Measurements from ENCODE around the gene IL7R.
"Not testable (repeated sequence)": the region's sequence is repeated elsewhere in the genome, so short reads cannot be mapped to it uniquely, and the experiment has no call there.

Gene IL7R

GRCh38 chr5:35838370-35839042 is 18.2 kb upstream of the IL7R start:
- peak; percentile 50 for DNase-seq (ENCODE audit: low read depth)

DNA sequence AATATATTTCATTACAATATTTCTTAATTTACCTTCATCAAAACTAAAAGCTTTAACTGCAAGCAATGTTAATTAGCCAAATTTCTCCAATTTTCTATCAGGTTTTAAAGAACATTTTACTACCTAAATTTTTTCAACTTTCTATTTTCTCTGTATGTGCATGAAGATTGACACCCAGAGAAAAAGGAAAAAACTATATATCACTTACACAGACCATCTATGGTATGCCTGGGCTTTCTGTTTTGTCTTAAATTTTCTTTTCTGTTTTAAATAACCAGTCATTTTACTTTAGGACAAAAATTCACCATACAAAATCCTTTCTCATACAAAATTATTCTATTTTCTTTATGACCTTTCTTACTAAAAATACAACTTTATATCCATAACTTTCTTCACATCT is 13.8 kb upstream of the IL7R start:
- DNase-seq (ENCODE audit: low read depth), result no peak

- DNase-seq (ENCODE audit: low read depth), result not testable (repeated sequence)
Measured at GRCh38 chr5:35845508-35845907, 11.2 kb upstream of the IL7R start.

DNA sequence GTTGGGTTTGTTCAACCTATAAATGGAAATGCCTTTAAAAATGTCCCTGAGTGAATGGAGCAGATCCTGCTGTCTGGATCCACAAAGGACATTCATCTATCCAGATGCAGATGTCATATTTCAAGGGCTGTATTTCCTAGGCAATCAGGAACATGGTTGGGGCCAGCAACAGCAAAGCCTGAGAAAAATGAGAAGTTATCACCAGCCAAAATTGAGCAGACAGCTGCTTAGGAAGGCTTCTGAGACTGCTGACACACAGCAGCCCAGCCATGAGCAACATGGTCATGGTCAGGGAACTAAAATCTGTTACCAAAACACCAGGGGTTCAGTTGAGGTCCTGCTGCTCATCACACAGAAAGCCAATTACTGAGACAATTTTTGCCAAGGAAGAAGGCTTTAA is 9.2 kb upstream of the IL7R start:
- no peak for DNase-seq (ENCODE audit: low read depth)

GRCh38 chr5:35847961-35848360 is 8.7 kb upstream of the IL7R start:
- no peak for DNase-seq (ENCODE audit: low read depth)

DNA sequence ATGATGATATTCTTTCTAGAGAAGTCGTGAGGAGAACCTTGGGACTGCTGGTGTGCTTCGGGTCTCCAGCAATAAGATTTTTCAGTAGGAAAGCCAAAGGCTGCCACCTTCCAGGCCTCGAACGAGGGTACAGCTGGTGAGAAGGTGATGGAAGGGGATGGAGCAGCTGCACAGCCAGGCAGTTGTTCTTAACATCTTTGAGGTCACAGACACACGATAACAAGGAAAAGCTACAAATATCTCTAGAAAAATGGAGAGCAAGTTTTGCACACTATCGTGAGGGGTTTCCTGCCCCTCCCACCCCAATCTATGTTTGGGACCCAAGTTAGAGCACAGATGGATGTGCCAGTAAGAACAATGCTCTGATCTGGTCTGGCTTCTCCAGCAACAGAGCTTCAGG is 6.8 kb upstream of the IL7R start:
- DNase-seq (ENCODE audit: low read depth), result no peak

GRCh38 chr5:35850967-35851680 is 5.6 kb upstream of the IL7R start:
- DNase-seq (ENCODE audit: low read depth), result peak; percentile 51

GRCh38 chr5:35852084-35852734 is 4.5 kb upstream of the IL7R start:
- DNase-seq (ENCODE audit: low read depth), result peak; percentile 61

DNA sequence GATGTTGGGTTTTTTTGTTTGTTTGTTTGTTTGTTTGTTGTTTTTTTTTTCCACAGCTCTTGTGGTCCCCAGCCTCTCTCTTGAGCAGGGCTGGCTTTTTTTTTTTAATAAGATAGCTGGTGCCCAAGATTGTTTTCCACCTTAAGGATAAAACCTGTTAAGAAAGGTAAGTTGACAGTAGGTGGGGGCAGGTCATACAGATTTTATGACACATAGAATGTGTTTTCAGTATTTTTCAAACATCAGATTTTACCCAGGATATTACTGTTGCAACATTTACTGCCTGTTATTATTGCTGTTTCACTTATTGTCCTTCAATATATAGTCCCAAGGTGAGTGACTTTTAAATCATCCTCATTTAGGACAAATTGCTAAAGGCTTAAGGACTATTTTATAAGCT is 3.9 kb upstream of the IL7R start:
- DNase-seq (ENCODE audit: low read depth), result no peak

DNA sequence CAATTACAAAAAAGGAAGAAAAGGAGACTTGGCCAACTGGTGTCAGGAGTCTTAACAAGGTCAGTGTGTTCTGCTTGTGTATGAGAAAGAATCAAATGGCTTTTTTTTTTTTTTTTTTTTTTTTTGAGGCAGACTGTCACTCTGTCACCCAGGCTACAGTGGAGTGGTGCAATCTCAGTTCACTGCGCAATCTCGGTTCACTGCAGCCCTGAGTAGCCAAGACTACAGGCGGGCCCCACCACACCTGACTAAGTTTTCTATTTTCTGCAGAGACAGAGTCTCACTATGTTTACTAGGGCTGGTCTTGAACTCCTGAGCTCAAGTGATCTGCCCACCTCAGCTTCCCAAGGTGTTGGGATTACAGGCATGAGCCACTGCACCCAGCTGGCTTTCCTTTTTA is 3.1 kb upstream of the IL7R start:
- no peak for DNase-seq (ENCODE audit: low read depth)

- DNase-seq (ENCODE audit: low read depth), result no peak
Measured at GRCh38 chr5:35854248-35854647, 2.4 kb upstream of the IL7R start.

DNA sequence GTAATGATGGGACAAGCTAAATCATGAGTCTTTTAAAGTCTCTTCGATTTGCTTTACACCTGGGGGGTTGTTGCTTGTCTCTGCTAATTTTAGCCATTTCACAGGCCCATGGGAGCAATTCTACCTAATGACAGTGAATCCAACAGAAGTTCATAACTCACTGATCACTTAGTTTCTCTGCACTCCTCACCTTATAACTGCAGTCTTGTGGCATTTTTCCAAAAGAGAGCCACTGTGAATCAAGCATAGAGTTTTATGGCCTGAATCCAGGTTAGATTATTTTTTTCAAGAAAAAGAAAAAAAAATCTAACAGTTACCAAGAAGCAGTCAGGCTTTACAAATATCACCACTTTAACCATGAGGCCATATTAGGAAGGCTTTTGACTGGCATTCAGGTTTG is 1.5 kb upstream of the IL7R start:
- DNase-seq (ENCODE audit: low read depth), result no peak

DNA sequence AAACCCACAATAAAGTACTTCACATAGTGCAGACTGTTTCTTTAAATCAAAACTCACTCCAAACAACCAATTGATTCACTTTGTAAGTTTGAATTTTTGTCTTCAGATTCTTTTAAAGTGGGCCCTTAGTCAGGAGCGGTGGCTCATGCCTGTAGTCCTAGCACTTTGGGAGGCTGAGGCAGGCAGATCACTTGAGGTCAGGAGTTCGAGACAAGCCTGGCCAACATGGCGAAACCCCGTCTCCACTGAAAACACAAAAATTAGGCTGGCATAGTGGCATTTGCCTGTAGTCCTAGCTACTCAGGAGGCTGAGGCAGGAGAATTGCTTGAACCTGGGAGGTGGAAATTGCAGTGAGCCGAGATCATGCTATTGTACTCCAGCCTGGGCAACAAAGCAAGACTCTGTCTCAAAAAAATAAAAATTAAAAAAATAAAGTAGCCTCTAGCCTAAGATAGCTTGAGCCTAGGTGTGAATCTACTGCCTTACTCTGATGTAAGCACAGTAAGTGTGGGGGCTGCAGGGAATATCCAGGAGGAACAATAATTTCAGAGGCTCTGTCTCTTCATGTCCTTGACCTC is 416 bp upstream of the IL7R start:
- not testable (repeated sequence) for DNase-seq (ENCODE audit: low read depth)

DNA sequence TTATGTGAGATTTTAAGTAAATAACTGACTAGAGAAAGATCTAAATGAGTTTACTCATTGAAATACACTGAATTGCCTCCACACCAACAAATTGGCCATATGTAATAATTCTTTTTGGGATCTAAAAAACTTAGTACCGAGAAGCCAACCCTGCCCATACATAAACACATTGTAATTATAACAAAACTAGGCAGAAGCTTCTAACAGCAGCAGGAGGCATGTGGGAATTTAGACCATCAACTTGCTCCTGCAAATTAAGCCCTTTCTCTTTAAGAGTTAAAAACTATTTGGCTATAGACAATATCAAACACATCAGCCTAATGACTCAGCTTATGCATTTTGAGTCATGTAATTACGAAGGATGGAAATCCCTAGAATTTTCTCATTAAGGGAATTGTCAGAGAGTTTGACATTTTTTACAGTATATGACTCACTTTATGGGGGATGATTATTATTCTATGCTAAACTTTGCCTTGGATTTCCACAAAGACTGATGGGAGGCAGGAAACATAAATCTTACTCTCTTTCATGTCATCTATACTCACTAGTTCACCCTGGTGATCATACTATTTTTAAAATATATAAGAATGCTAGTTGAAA is 1.0 kb downstream of the IL7R start:
- DNase-seq (ENCODE audit: low read depth), result peak; percentile 95

DNA sequence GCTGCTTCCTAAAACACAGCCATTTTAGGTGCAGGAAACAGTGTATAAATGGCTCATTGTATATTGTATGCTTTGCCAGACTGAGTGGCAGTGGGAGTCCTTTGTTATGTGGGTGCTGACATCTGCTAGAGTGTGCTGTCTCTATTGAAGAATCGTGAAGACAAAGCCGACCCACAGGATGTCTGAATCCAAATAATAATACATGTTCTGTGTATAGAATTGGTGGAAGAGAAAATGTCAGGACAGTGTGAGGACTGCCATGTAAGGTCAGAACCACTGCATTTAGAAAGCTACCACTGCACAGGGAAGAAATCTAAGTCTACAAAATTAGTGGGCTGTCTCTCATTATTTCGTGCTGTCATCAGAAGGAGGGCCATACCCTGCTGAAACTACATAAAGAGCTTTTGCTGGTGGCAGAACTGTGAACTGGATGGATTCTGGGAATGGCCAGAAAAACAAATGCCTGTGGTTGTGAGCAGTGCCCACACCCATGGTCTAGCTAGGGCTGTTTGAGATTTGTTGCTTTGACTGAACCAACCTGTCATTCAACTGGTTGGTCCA is 2.5 kb downstream of the IL7R start:
- DNase-seq (ENCODE audit: low read depth), result peak; percentile 38

DNA sequence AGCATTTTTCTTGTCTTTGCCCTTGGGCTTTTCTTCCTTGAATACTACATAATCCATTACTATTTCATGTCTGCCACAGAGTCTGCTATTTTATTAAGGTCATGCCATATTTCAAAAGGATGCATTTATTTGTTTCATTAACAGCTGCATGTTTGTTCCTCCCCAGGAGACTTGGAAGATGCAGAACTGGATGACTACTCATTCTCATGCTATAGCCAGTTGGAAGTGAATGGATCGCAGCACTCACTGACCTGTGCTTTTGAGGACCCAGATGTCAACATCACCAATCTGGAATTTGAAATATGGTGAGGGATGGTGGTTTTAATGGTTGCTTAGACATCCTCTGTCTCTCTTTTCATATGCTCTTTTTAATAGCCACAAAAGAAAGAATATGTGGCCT is 4.0 kb downstream of the IL7R start:
- no peak for DNase-seq (ENCODE audit: low read depth)

DNA sequence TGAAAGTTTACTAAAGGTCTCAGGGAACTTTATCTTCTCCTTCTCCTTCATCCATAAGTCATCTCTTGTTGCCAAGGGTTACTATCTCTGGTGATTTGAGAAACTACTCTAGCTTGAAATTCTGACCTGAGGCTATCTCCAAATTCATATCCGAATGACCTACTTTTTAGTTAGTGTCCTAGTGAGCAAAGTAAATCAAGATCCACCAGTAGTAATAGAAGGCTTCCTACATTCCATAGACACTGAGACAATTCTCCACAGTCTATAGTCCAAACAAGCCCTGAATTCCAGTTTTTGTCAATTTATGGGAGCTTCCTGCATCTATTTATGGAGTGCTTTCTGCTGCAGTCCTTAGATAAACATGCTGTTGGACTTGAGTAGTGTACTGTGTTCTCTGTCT is 5.0 kb downstream of the IL7R start:
- no peak for DNase-seq (ENCODE audit: low read depth)

DNA sequence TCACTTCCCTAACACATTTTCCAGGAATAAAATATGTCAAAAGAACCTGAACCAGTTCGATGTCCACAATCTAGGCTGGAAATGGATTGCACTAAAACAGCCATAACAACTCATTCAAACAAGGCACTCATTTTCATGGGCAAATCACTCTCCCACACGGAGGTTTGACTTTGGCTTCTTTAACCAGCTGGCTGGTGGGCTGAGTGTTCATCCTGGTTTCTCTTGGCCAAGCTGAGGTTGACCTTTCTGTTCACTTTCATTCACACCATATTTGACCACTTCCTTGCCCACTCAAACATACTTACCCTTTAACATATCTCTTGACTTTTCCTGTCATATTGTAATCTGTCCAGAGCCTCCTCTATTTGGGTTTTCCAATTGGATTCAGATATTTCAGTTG is 5.4 kb downstream of the IL7R start:
- no peak for DNase-seq (ENCODE audit: low read depth)

GRCh38 chr5:35863159-35863558 is 6.5 kb downstream of the IL7R start:
- DNase-seq (ENCODE audit: low read depth), result no peak

GRCh38 chr5:35867998-35868397 is 11.3 kb downstream of the IL7R start:
- DNase-seq (ENCODE audit: low read depth), result no peak

- no peak for DNase-seq (ENCODE audit: low read depth)
Measured at GRCh38 chr5:35869685-35870277, 13.1 kb downstream of the IL7R start.

DNA sequence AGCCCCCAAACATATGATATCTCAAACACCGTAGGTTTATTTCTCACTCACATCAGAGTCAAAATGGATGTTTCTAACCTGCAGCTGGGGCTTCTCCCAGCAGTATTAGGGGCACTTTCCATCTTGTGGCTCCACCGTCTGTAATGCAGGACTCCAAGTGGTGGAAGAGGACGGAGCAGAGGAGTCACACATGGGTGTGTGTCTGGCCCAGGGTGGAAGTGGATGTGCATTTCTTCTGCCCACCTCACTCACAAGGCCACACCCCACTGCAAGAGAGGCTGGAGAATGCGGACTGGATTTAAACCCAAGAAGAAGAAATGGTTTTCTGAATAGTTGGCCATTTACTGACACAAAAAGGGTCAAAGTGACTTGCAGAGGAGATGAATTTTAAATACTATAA is 13.9 kb downstream of the IL7R start:
- DNase-seq (ENCODE audit: low read depth), result no peak

Measured in ELR (cell line).